Neural cell (in vitro differentiated cells): ENCODE data around the gene DPF3. TPM values are rescaled to one million over a fixed set of nuclear protein-coding genes. Genes with fewer than 3 reads are reported as not detected.

ENCODE experiments used
- H2AFZ ChIP-seq: fragments of 200-600, 300-800 bp; sonication (generic), shearing (Covaris generic); 2 replicates; pipeline ENCODE4 v1.6.0; 2014; ENCODE audit warnings: low read depth, mild to moderate bottlenecking, antibody characterized with exemption, low read length, moderate library complexity
- H3F3A ChIP-seq: fragments of 200-600 bp; shearing (Covaris generic); 2 replicates; pipeline ENCODE4 v1.6.1; 2016; ENCODE audit warnings: mild to moderate bottlenecking, moderate library complexity, mixed read lengths, antibody characterized with exemption, low read length; ENCODE audit not compliant: insufficient read depth, poor library complexity, severe bottlenecking
- H3K27ac ChIP-seq: fragments of 200-600, 300-800 bp; sonication (generic), shearing (Covaris generic); 2 replicates; pipeline ENCODE4 v1.5.1; 2014; ENCODE audit warnings: mild to moderate bottlenecking, low read length, moderate library complexity
- H3K27me3 ChIP-seq: fragments of 300-800, 200-600 bp; sonication (generic), shearing (Covaris generic); 2 replicates; pipeline ENCODE4 v1.6.0; 2014; ENCODE audit warnings: mild to moderate bottlenecking, low read depth, low read length, moderate library complexity; ENCODE audit not compliant: insufficient read depth
- H3K36me3 ChIP-seq: fragments of 300-800, 200-600 bp; sonication (generic), shearing (Covaris generic); 2 replicates; pipeline ENCODE4 v1.5.1; 2014; ENCODE audit warnings: mild to moderate bottlenecking, antibody characterized with exemption, low read length, moderate library complexity; ENCODE audit not compliant: insufficient read depth
- H3K4me2 ChIP-seq: fragments of 300-800, 200-600 bp; sonication (generic), shearing (Covaris generic); 2 replicates; pipeline ENCODE4 v1.6.0; 2014; ENCODE audit warnings: mild to moderate bottlenecking, low read length
- H3K4me3 ChIP-seq: fragments of 300-800, 200-600 bp; sonication (generic), shearing (Covaris generic); 2 replicates; pipeline ENCODE4 v1.5.1; 2014; ENCODE audit warnings: mild to moderate bottlenecking, low read length, moderate library complexity
- H3K79me2 ChIP-seq: fragments of 200-600 bp; shearing (Covaris generic); replicated peaks from 2 replicates; pipeline ENCODE4 v1.6.0; 2014; ENCODE audit warnings: mild to moderate bottlenecking, low read length, moderate library complexity; ENCODE audit not compliant: insufficient read depth
- H3K9ac ChIP-seq: fragments of 300-800, 200-600 bp; sonication (generic), shearing (Covaris generic); 2 replicates; pipeline ENCODE4 v1.6.1; 2016; ENCODE audit warnings: mild to moderate bottlenecking, low read length, mixed read lengths
- H3K9me2 ChIP-seq: fragments of 200-600 bp; shearing (Covaris generic); 2 replicates; pipeline ENCODE4 v1.6.1; 2016; ENCODE audit warnings: mild to moderate bottlenecking, low read length, mixed read lengths; ENCODE audit not compliant: insufficient read depth
- H3K9me3 ChIP-seq: fragments of 200-600, 300-800 bp; sonication (generic), shearing (Covaris generic); 2 replicates; pipeline ENCODE4 v1.6.1; 2016; ENCODE audit warnings: mild to moderate bottlenecking, mixed run types, low read length, moderate library complexity, mixed read lengths
- H4K20me1 ChIP-seq: fragments of 200-600 bp; shearing (Covaris generic); 2 replicates; pipeline ENCODE4 v1.6.1; 2016; ENCODE audit warnings: mild to moderate bottlenecking, mixed run types; ENCODE audit not compliant: insufficient read depth
- CTCF ChIP-seq: fragments of 450-650 bp; IDR thresholded peaks from 2 replicates; pipeline ENCODE4 v1.5.1; 2014; ENCODE audit warnings: antibody characterized with exemption, mild to moderate bottlenecking, moderate library complexity; ENCODE audit not compliant: poor library complexity, severe bottlenecking
- EP300 ChIP-seq: fragments of 450-650 bp; conservative IDR thresholded peaks from 2 replicates; pipeline ENCODE4 v1.6.1; 2014; ENCODE audit warnings: antibody characterized with exemption, mild to moderate bottlenecking, moderate library complexity; ENCODE audit not compliant: poor library complexity, severe bottlenecking
- EZH2 ChIP-seq: fragments of 200-600, 300-800 bp; shearing (Covaris generic), sonication (generic); IDR thresholded peaks from 2 replicates; pipeline ENCODE4 v1.6.1; 2014; ENCODE audit warnings: antibody characterized with exemption, low read length, borderline replicate concordance, mild to moderate bottlenecking; ENCODE audit not compliant: insufficient read depth, poor library complexity, severe bottlenecking
- MXI1 ChIP-seq: fragments of 450-650 bp; conservative IDR thresholded peaks from 2 replicates; pipeline ENCODE4 v1.6.1; 2014; ENCODE audit warnings: antibody characterized with exemption, mild to moderate bottlenecking; ENCODE audit not compliant: poor library complexity, severe bottlenecking
- POLR2AphosphoS5 ChIP-seq: IDR thresholded peaks from 2 replicates; pipeline ENCODE4 v1.6.1; 2012
- SMC3 ChIP-seq: fragments of 450-650 bp; conservative IDR thresholded peaks from 2 replicates; pipeline ENCODE4 v1.6.1; 2014; ENCODE audit warnings: antibody characterized with exemption, mild to moderate bottlenecking, moderate library complexity; ENCODE audit not compliant: poor library complexity
- TAF1 ChIP-seq: IDR thresholded peaks from 2 replicates; pipeline ENCODE4 v1.6.1; 2012; ENCODE audit warnings: low read depth
- polyA plus RNA-seq: library from polyadenylated mRNA; depleted of rRNA; stranded (reverse); fragments of >200 nt; gene quantifications from 2 replicates; pipeline ENCODE4 v1.2.3, GENCODE V29; 2014
- TF ChIP-seq, protein P1 (sequence below): IDR thresholded peaks from 2 replicates; pipeline ENCODE4 v1.6.1; 2012; ENCODE audit warnings: borderline replicate concordance

Gene DPF3
- polyA plus RNA-seq, 1 donor from 2014 or later: 2.9 TPM

DNA sequence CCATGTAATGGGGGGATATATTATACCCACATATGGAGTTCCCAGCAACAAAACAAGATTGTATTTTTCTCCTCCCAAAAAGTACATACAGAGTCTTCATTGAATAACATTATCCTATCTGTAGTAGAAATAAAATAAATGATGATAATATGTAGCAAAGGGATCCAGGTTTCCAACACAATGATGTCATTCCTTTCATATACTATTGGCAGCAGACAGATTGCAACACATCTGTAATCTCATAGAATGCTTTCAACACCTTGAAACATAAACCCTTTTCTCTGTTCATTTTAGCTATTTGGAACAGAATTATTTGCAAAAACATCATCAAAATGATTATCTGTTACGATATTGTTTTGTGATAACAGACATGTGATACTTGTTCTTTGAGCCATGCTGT is 317.6 kb downstream of the DPF3 start:
- H3K4me2 ChIP-seq: no peak overlapping the region
- H4K20me1 ChIP-seq: no peaks in the 10 kb centered on the region
- no peak overlapping the region for H3K9ac ChIP-seq
- H3K27me3 ChIP-seq: no peaks in the 10 kb centered on the region
- H3K36me3 ChIP-seq: no peaks in the 10 kb centered on the region
- no peak for TF ChIP-seq EZH2
- TF ChIP-seq POLR2AphosphoS5: no peak
- TF ChIP-seq TAF1: no peak
- no peak for TF ChIP-seq SMC3
- TF ChIP-seq MXI1: no peak
- no peaks in the 10 kb centered on the region for H3K9me3 ChIP-seq
- no peak overlapping the region for H2AFZ ChIP-seq
- H3K9me2 ChIP-seq: no peaks in the 10 kb centered on the region
- H3K27ac ChIP-seq: no peak overlapping the region
- no peak overlapping the region for H3K4me3 ChIP-seq
- H3K79me2 ChIP-seq: no peaks in the 10 kb centered on the region
- H3F3A ChIP-seq: no peaks in the 10 kb centered on the region

DNA sequence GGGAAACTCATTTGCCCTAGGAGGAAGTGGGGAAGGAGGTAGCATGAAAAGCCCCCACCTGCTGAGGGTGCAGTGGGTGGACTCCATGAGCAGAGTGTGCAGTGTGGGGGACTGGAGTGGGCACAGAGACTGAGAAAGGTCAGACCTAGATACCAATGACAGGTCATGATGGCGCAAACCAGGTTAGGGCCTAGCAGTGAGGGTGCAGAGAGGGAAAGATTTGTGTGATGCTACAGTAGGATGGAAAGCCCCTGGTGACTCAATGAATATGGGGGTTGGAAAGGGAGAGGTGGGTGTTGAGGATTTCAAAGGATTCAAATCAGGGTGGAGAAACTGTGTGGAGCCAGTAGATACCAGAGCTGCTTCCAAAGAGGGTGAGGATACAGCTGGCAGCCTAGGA is 319.2 kb downstream of the DPF3 start:
- Histone ChIP-seq H3K4me3 (no peak overlapping the region), H4K20me1 (no peaks in the 10 kb centered on the region), H3K27ac (no peak overlapping the region), H3K9ac (no peak overlapping the region), H3F3A (no peaks in the 10 kb centered on the region), H3K79me2 (no peaks in the 10 kb centered on the region), H2AFZ (no peak overlapping the region), H3K27me3 (no peaks in the 10 kb centered on the region), H3K9me3 (no peaks in the 10 kb centered on the region), H3K4me2 (no peak overlapping the region), H3K9me2 (no peaks in the 10 kb centered on the region), H3K36me3 (no peaks in the 10 kb centered on the region)
- TF ChIP-seq TAF1: no peak
- TF ChIP-seq CTCF: no peak
- TF ChIP-seq EZH2: no peak
- no peak for TF ChIP-seq MXI1
- no peak for TF ChIP-seq EP300
- no peak for TF ChIP-seq POLR2AphosphoS5
- TF ChIP-seq, protein P1, sequence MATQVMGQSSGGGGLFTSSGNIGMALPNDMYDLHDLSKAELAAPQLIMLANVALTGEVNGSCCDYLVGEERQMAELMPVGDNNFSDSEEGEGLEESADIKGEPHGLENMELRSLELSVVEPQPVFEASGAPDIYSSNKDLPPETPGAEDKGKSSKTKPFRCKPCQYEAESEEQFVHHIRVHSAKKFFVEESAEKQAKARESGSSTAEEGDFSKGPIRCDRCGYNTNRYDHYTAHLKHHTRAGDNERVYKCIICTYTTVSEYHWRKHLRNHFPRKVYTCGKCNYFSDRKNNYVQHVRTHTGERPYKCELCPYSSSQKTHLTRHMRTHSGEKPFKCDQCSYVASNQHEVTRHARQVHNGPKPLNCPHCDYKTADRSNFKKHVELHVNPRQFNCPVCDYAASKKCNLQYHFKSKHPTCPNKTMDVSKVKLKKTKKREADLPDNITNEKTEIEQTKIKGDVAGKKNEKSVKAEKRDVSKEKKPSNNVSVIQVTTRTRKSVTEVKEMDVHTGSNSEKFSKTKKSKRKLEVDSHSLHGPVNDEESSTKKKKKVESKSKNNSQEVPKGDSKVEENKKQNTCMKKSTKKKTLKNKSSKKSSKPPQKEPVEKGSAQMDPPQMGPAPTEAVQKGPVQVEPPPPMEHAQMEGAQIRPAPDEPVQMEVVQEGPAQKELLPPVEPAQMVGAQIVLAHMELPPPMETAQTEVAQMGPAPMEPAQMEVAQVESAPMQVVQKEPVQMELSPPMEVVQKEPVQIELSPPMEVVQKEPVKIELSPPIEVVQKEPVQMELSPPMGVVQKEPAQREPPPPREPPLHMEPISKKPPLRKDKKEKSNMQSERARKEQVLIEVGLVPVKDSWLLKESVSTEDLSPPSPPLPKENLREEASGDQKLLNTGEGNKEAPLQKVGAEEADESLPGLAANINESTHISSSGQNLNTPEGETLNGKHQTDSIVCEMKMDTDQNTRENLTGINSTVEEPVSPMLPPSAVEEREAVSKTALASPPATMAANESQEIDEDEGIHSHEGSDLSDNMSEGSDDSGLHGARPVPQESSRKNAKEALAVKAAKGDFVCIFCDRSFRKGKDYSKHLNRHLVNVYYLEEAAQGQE: no peak
